Measurements from ENCODE around the gene CRIM1.

CRIM1 gene

GRCh38 chr2:36452260-36452659 is 96.7 kb downstream of the CRIM1 start:
- no peak for TF ChIP-seq USF1 (IDR thresholded peaks at IDR 0.05)
- TF ChIP-seq TCF12 (IDR thresholded peaks at IDR 0.05; ENCODE audit: low read depth) = no peak
- no peak for TF ChIP-seq RAD21 (IDR thresholded peaks at IDR 0.05; ENCODE audit: low read depth)

- TF ChIP-seq RAD21 (IDR thresholded peaks at IDR 0.05; ENCODE audit: low read depth) (no peak), FOXM1 (IDR thresholded peaks at IDR 0.05; ENCODE audit: borderline replicate concordance, low read depth) (no peak), EGR1 (IDR thresholded peaks at IDR 0.05) (no peak), CREB1 (IDR thresholded peaks at IDR 0.05; ENCODE audit: low read depth) (no peak), EP300 (IDR thresholded peaks at IDR 0.05; ENCODE audit: borderline replicate concordance) (no peak), NFIC (IDR thresholded peaks at IDR 0.05) (no peak)
These were observed 98.1 kb downstream of the CRIM1 start for GRCh38 chr2:36453652-36454051.

- TF ChIP-seq NFIC (IDR thresholded peaks at IDR 0.05) (no peak), EP300 (IDR thresholded peaks at IDR 0.05; ENCODE audit: borderline replicate concordance) (no peak), RAD21 (IDR thresholded peaks at IDR 0.05; ENCODE audit: low read depth) (no peak), CEBPB (IDR thresholded peaks at IDR 0.05) (no peak), REST (IDR thresholded peaks at IDR 0.05; ENCODE audit: low read depth) (no peak), FOXM1 (IDR thresholded peaks at IDR 0.05; ENCODE audit: borderline replicate concordance, low read depth) (no peak), MAX (IDR thresholded peaks at IDR 0.05) (no peak), TAF1 (IDR thresholded peaks at IDR 0.05; ENCODE audit: low read depth) (no peak), CREB1 (IDR thresholded peaks at IDR 0.05; ENCODE audit: low read depth) (no peak), TEAD4 (IDR thresholded peaks at IDR 0.05) (no peak), EGR1 (IDR thresholded peaks at IDR 0.05) (no peak), YY1 (IDR thresholded peaks at IDR 0.05; ENCODE audit: low read depth) (no peak), ZBTB7A (IDR thresholded peaks at IDR 0.05; ENCODE audit: low read depth) (no peak), USF1 (IDR thresholded peaks at IDR 0.05) (no peak), TCF12 (IDR thresholded peaks at IDR 0.05; ENCODE audit: low read depth) (no peak)
These were observed 99.4 kb downstream of the CRIM1 start for GRCh38 chr2:36455011-36455410.

- TF ChIP-seq TAF1 (IDR thresholded peaks at IDR 0.05; ENCODE audit: low read depth) = no peak
- TF ChIP-seq USF1 (IDR thresholded peaks at IDR 0.05) = no peak
- no peak for TF ChIP-seq YY1 (IDR thresholded peaks at IDR 0.05; ENCODE audit: low read depth)
- no peak for TF ChIP-seq FOXM1 (IDR thresholded peaks at IDR 0.05; ENCODE audit: borderline replicate concordance, low read depth)
- TF ChIP-seq TEAD4 (IDR thresholded peaks at IDR 0.05) = no peak
- no peak for TF ChIP-seq REST (IDR thresholded peaks at IDR 0.05; ENCODE audit: low read depth)
- TF ChIP-seq EP300 (IDR thresholded peaks at IDR 0.05; ENCODE audit: borderline replicate concordance) = no peak
- no peak for TF ChIP-seq ZBTB7A (IDR thresholded peaks at IDR 0.05; ENCODE audit: low read depth)
These were observed 100.2 kb downstream of the CRIM1 start for GRCh38 chr2:36455788-36456187.

GRCh38 chr2:36456227-36457175 is 100.9 kb downstream of the CRIM1 start:
- no peak for TF ChIP-seq REST (IDR thresholded peaks at IDR 0.05; ENCODE audit: low read depth)
